GM19328 (cell line): ENCODE measurements around the gene DTNB.

Source experiments
- ATAC-seq: cut with Tn5 transposase; IDR thresholded peaks from one replicate; pipeline ENCODE4 v1.9.1; 2021; ENCODE audit warnings: mild to moderate bottlenecking, moderate library complexity; ENCODE audit not compliant: unreplicated experiment

DTNB gene

DNA sequence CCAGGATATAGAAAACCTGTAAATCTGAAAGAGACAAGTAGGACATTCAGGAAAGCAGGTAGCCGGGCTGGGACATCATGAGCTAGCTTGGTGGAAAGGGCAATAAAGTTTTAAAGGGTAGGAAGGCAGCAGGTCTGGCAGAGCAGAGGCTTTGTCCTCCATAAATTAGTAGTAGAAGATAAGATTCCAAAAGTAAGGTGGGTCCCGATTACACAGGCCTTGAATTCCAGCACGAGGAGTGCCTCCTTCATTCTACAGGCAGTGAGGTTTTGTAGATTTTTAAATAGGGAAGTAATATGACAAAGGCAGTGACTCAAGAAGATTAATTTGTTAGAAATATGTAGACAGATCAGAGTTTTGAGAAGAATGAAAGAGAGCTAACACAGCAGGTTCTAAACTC, 160.7 kb downstream of the DTNB start:
- no peak for ATAC-seq

DNA sequence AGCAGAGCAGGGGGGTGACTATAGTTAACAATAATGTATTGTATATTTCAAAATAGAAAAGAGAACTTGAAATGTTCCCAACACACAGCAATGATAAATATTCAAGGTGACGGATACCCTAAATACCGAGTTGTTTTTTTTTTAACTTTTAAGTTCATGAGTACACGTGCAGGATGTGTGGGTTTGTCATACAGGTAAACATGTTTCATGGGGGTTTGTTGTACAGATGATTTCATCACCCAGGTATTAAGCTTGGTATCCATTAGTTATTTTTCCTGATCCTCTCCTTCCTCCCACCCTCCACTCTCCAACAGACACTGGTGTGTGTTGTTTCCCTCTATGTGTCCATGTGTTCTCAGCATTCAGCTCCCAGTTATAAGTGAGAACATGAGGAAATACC, 167.2 kb downstream of the DTNB start:
- no peak for ATAC-seq

DNA sequence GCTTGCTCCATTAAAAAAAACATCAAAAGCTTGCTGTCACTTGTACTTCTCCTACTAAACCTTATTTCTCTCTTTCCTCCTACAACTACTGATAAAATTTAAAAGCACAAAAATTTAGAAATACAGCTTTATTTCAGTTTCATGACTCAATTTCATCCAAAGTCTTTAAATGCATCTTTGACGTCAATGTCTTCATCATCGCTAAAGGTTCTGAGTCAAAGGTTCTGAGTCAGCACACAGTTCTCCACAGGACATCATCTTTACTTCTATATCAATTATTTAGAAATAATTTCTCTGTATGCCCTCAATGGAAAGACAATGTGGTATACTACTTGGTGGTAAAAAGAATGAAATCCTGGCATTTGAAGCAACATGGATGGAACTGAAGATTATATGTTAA, 167.8 kb downstream of the DTNB start:
- ATAC-seq: no peak

DNA sequence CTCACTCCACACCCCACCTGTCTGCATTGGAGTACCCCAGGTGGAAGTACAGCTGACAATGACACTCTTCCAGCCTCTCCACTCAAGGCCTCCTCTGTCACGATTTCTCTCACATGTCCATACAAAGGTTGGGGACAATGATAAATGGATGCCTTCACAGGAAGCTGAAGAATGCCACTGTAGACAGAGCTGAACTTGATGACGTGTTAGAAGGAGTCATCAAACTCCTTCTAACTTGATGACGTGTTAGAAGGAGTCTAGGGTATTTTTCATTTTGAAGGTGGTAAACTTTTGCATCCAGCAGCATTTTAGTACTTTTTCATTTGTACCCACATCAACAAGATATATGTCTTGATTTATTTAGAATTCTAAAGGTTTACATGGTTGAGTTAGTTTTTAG, 168.2 kb downstream of the DTNB start:
- no peak for ATAC-seq

DNA sequence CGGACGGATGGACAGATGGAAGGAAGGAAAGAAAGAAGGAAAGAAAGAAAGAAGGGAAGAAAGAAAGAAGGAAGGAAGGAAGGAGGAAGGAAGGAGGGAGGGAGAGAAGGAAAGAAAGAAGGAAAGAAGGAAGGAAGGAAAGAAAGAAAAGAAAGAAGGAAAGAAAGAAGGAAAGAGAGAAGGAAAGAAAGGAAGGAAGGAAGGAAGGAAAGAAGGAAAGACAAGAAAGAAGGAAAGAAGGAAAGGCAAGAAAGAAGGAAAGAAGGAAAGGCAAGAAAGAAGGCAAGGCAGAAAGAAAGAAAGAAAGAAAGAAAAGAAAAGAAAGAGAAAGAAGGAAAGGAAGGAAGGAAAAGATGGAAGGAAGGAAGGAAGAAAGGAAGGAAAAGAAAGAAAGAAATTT, 169.1 kb downstream of the DTNB start:
- ATAC-seq: no peak

DNA sequence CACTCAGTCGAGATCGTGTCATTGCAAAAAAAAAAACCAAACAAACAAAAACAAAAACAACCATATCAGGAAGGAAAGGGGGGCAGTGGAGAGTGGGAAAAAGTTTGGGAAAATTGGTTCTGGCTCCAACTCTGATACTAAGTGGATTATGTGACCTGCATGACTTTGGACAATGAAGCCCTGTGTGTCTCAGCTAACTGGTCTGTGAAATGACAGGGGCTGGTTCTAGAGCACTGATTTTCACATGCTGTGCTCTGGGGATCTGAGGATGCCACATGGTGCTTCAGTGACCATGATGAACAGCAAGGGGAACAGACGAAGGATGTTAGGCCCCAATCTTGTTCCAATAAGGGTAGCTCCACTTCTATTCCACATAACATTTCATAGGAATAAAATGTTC, 174.2 kb downstream of the DTNB start:
- ATAC-seq: no peak

DNA sequence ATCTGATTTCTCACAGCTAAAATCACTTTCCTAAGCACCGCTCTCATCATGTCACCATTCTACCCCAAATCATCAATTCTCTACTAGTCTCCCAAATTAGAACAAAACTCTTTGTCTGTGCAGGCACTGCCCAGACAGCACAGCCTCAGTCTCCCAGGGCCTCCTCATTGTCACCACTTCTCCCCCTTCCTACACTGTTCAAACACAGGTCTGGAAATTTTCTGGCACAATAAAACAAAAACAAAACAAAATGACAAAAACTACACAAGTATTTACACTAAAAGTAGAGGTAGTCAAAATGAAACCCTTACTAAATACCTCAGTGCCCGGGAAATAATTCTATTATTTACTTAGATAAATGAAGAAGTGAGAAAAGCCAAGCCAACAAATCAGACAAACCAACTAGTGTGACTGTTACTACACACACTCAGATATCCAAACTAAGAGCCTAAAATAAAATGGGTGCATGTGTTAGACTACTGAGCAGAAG, 175.4 kb downstream of the DTNB start:
- no peak for ATAC-seq

DNA sequence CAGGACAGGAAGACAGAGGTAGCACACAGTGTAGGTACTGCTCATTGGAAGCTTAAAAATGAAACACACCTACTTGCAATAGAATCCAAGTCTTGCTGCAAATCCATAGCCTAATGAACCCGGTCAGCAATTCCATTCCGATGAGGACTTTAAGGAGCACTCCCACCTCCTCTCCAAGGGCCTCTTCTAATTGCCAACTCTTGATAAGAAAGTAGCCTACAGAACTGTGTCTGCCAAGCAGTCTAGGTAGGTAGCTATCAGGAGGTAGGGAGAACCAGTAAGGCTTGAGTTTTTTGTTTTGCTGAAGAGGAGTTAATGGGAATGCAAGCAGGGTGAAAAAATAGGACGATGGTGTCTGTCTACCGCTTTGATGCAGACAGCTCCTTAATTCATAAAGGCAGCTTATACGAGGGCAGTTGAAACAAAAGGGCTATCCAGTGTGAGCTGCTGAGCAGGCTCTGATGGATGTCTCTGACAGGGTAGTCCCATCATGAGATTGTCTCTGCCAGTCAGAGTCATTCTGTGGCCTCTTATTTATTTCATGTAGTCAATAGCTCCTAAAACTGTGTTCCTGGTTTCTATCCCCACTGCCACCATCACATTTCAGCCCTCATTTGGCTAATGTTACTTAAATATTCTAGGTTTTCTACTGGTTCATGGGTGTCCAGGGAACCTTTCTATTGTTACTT, 176.0 kb downstream of the DTNB start:
- ATAC-seq: no peak

DNA sequence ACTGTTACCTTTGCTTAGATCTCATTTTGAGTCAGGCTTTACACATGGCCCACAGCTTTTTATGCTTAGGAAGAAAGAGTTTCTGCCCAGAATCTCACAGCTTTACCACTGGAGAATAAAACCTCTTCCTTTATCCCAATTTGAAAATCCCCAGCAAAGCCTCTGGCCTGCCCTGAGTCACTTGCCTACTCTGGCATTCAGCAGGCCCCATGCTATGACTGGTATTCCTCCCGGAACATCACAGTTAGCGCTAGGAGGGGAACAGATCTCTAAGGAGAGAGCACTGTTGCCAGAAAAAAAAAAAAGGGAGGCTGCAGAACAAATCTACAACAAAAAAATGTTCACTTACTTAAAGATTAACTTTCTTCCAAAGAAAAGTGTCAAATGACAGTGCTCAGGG, 178.8 kb downstream of the DTNB start:
- no peak for ATAC-seq

DNA sequence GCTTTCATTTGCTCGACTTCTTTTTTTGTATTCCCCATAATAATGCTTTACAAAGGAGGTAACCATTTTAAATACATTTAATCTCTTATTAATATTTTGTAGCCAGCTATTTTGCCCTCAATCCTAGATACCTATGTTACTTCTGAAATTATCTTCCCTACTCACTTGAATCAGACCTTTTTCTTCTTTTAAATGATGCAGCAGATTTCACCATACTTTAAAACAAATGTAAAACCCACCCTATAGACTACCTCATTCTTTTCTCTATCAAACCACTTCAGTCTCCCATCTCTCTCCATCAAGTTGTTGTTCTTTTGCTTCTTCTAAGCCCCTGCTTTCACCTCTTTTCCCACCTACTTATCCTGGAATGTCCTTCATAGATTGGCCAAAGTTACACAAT, 180.2 kb downstream of the DTNB start:
- no peak for ATAC-seq

DNA sequence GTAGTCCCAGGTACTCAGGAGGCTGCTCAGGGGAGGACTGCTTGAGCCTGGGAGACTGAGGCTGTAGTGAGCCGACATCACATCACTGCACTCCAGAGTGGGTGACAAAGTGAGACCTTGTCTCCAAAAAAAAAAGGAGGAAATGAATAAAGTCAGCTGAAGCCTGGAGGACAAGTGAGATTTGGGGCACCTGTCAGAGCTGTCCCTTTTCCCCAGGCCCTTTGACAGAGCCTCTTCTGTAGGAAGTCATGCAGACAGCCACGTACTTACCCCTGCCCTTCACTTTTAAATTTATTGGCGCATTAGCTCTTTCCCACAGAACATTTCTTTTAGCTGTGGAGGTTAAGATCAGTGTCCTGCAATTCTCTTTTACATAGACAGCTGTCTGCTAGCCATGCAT, 180.7 kb downstream of the DTNB start:
- no peak for ATAC-seq

DNA sequence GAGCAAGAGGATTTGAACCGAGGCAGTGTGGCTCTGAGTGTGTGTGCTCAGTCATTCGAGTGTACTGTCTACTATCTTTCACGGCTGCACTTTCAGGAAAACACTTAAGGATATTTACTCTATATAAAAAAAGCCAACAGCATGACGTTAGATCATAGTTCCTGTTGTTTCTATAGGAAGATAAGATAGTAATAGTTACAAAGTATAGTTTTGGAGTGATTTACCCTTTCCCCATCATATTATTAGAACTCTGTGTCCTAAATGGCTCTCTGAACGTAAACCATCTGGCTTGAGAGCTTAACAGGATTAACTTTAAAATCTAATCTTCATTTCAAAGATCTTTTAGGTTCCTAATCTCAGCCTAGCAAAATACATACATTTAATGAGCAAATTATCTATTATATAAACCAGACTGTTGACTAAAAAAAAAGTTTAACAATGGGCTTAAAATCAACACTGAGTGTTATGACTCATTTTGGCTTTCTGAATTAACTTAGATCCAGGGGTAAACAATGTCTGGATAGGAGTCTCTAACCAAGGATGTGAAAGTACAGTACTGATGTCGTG, 181.3 kb downstream of the DTNB start:
- ATAC-seq: no peak

DNA sequence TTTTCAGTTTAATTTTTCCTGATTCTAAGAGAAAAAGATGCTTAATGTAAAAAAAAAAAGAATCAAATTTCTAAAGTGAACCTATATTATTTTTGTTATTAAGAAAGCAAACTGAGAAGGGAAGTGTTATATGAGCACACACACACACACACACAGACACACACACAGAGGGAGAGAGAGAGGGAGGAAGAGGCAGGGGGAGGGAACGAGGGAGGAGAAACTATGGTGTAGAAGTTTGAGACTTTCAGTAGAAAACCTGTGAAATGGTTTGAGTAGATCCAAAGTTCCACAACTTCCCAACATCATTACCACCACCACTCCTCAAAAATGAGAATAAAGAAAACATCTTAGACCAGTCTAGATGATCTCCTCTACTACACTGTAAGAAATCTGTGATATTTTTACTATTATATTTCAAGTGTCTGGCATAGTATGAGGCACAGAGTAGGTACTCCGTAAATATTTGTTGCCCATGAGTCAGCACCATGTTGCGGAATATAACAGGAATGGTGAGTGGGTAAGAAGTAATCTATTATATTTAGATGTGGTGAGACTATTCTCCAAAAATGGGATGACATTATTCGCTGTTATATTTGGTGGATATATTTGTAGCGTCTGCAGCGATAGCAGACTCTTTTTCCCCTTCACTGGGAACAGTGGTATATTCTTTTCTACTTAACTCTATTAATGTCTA, 182.2 kb downstream of the DTNB start:
- no peak for ATAC-seq

DNA sequence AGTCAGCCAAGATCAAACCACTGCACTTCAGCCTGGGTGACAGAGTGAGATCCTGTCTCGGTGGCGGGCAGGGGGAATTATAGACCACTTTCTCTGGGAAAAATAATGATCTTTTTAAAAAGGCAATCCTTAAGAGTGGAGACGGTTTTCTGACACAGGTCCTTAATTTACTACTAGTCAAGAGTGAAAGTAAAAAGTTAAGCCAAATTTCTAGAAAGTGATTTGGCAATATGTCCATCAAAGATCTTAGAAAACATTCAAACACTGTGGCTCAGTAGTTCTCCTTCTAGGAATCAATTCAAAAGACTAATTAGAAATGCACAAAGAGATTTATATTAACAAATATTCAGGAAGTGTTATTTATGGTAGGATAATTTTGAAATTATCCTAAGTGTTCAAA, 183.2 kb downstream of the DTNB start:
- no peak for ATAC-seq

DNA sequence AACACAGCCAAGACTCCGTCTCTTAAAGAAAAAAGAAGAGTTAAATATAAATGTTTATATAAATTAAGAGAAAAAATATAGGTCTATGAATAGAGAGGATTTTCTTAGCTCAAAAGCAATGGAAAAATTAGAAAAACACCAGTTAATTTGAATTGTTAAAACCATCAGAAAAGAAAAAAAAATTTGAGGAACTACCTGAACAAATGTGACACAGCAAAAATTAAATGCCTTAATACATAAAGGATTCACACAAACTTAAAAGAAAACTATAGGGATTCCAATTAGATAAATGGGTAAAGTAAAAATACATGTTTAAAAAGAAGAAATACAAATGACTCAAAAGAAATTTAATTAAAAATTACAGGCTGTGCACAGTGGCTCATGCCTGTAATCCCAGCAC, 183.7 kb downstream of the DTNB start:
- no peak for ATAC-seq

DNA sequence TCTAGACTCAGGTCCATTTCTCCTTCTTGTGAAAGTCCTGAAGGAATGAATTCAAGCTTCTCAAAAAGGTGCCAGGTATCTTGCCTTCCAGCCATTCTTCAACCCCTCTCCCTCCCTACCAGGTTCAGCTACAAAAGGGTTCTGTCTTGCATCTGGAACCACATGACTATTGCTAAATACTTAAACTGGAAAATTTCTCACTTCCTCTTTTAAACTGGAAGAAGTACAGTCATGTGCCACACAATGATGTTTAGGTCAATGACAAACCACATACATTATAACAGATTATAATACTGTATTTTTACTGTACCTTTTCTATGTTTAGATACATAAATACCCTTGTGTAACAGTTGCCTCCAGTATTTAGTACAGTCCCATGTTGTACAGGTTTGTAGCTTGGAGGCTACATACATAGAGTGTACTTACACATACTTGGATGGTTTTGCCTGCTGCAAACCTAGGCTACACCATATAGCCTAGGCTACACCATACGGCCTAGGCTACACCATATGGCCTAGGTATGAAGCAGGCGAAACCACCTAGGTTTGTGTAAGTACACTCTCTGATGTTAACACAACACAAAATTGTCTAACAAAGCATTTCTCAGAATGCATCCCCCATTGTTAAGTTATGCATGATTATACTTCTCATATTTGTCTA, 189.6 kb downstream of the DTNB start:
- ATAC-seq: peak; percentile 57

DNA sequence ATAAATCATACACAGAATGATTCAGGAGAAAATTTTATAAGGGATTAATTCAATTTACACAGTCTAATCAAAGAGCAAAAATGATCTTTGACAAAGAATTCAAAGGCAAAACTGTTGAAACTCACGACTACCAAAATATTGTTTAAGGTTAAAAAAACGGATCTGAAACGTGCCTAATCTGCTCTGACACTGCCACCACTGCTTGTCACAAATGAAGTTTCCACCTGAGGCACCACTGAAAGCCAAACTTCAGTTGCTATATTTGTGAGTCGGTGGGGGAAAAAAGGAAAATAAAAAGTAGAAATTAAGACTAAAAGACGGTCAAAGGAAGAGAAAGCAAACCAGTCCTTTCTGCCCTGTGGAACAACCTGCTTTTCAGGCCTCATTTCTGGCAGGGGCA, 191.0 kb downstream of the DTNB start:
- ATAC-seq: no peak

DNA sequence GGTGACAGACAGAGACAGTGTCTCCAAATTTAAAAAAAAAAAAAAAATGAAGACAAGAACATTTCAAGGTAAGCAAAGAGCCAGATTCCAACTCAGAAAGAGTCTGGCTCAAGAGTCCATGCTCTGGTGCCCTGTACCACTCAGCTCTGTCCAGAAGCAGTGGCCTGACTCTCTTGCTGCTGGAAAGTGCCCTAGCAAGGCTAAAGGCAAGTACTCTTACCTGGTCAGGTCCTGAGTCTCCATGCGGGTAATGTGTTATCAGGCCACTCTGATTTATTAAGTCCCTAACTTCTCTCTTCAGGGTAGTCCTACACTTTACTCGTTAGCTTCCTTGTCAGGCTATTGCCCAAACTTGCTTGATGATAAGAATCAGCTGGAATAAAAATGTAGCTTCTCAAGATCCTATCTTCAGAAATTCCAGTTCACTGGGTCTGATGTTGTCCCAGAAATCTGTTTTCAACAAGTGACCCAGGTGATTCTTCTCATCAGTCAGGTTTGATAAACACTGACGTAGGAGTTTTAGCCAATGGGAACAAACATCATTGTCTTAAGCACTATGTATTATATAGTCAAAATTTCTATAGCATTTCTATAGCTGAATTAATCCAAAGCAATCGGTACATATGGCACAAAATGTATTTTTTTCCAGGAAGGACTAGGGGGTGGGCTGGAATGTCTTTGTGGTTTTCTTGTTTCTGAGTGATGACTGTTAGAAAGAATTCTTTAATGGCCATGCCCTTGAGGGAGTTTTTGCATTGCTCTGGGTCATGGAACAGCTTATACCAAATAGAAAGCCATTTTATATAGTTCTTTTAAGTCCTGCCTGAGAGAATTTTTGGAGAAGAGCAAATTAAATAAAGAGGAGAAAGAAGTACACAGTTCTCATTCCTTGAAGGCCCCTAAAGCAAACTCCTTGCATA, 191.7 kb downstream of the DTNB start:
- ATAC-seq: no peak

DNA sequence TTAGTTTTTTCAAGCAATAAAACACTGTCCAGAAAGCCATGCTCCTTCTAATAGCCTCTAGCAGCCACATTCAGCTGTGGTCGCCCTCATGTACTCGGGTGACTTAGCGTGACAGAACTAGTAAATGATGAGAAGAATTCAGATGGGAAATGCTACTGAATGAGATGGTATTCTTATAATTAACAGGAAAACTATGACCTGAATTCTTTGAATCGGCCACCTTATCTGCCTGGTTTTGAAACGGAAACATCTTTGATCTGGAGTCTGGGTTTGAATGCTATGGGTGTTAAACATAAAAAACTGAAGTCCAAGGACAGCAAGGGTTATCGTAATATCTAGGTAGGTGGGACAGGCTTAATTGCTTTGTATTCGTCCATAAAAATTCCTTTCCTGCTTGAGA, 192.8 kb downstream of the DTNB start:
- no peak for ATAC-seq

DNA sequence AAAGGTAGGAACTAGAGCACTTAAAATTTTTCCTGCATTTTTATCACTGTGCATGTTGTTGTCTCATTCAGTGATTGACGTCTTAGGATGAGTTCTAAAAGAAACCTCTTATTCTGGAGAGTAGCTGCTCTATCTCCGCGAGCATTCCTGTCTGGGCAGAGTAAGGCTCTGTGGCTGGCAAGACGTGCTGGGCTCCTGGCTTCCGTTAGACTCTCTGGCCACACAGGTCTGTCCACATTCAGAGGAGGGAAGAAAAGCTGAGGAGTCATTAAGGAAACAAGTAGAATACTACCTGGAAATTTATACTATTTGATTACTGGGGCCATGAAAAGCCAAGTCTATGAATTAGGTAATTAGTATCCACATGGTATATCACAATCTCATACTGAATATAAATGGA, 193.6 kb downstream of the DTNB start:
- ATAC-seq: no peak

DNA sequence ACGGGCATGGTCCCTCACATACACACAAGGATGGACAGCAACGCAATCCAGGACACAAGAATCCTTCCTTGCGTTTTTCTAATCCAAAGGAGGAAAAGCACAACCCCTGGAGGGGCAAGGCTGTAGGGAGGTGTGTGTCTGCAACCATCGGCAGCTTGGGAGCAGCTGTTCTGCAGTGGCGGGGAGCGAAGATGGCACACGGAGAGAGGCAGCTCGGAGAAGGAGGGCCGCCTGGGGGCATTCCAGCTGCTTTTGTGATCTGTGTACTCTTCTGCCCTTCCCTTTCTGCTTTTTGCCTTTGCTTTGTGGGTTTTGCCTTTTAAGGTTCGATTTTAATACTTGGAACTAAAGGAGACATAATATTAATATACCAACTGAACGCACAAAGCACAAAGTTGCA, 194.6 kb downstream of the DTNB start:
- ATAC-seq: no peak
